Stomach (tissue), 9 donors: ENCODE measurements around the gene FOSL2. TPM values are rescaled to one million over a fixed set of nuclear protein-coding genes. Genes with fewer than 3 reads are reported as not detected.
A peak's percentile ranks its signal among the peaks of the same experiment; 100 is the strongest.

Experiments used
- DNase-seq, 2 donors: peaks; one replicate each; pipeline versions ENCODE4 v3.0.0 to v3.0.0-alpha.2; 2013 to 2019
- H3K27ac ChIP-seq, 5 donors: fragments of 200-600 bp in 4 of 5; sonication (generic) in 4 of 5; one replicate each; pipeline ENCODE4 v1.5.1; 2013 to 2019; ENCODE audit warnings: mild to moderate bottlenecking in 1 of 5, moderate library complexity in 1 of 5
- H3K27me3 ChIP-seq, 3 donors: fragments of 200-600 bp; sonication (generic); one replicate each; pipeline ENCODE4 v1.5.1; 2017 to 2019; ENCODE audit warnings: mixed run types in 1 of 3
- H3K36me3 ChIP-seq, 4 donors: fragments of 200-600 bp; sonication (generic); 1 replicate in 3 of 4; 2 replicates in 1 of 4; pipeline ENCODE4 v1.5.1; 2016 to 2019
- H3K4me1 ChIP-seq, 4 donors: fragments of 200-600 bp; sonication (generic); one replicate each; pipeline ENCODE4 v1.5.1; 2016 to 2019
- H3K4me3 ChIP-seq, 4 donors: fragments of 200-600 bp; sonication (generic) in 3 of 4; one replicate each; pipeline ENCODE4 v1.5.1; 2016 to 2019; ENCODE audit warnings: mild to moderate bottlenecking in 1 of 4
- H3K9me3 ChIP-seq, 4 donors: fragments of 200-600 bp; sonication (generic); one replicate each; pipeline ENCODE4 v1.5.1; 2016 to 2019
- CTCF ChIP-seq, 7 experiments: fragments of 450-650 bp in 4 of 7; fragments of 200-600 bp in 3 of 7; sonication (generic) in 3 of 7; IDR thresholded peaks; one replicate each; pipeline ENCODE4 v1.5.1; 2016 to 2019; ENCODE audit warnings: antibody characterized with exemption in 7 of 7, control low read depth in 2 of 7, mild to moderate bottlenecking in 1 of 7
- EP300 ChIP-seq: sonication (generic); formaldehyde crosslinking; IDR thresholded peaks from one replicate; pipeline ENCODE4 v1.6.1; 2017; ENCODE audit warnings: antibody characterized with exemption
- POLR2A ChIP-seq, 4 donors: fragments of 450-650 bp; IDR thresholded peaks; one replicate each; pipeline ENCODE4 v1.6.1; 2016; ENCODE audit warnings: antibody characterized with exemption in 4 of 4, control low read depth in 2 of 4, mild to moderate bottlenecking in 1 of 4, moderate library complexity in 1 of 4
- POLR2AphosphoS5 ChIP-seq, 3 donors: sonication (generic); formaldehyde crosslinking; IDR thresholded peaks; one replicate each; pipeline ENCODE4 v1.6.1; 2016; ENCODE audit warnings: antibody characterized with exemption in 3 of 3
- WGBS, 5 donors: extraction: QIAGEN DNeasy Blood & Tissue Kit in 3 of 5; methylation state at CpG; one replicate each; pipeline versions ENCODE4 v1.1.5 to v1.1.7; 2013 to 2018; 5-methylcytosine and 5-hydroxymethylcytosine counted together
- intact Hi-C: fragments of 100-400 bp; cut with DNase I; formaldehyde crosslinking; loops from one replicate; pipeline ENCODE4 v1.15.1; 2023; ENCODE audit warnings: low total_unique reads
- polyA plus RNA-seq, 3 donors: library from polyadenylated mRNA; stranded (reverse); fragments of 200-250 nt; gene quantifications; one replicate each; pipeline ENCODE4 v1.2.3, GENCODE V29; 2013
- total RNA-seq, 5 donors: library from RNA; depleted of rRNA; stranded (reverse); fragments of >200 nt; gene quantifications; one replicate each; pipeline versions ENCODE4 v1.1.0 to v1.2.3, GENCODE V29; 2014 to 2016
- donor health status: healthy with polysubstance abuse.
- donor health status: Bipolar disorder and iron deficiency.
- donor health status: healthy.

FOSL2 gene
- total and polyA plus RNA-seq, 8 donors = 24.4 to 227 (median 71.2) TPM

- intact Hi-C loops = no loop called here
- peaks cover 94 to 100% (median 100%) of the 10 kb centered on the region in 4 donors for H3K36me3 ChIP-seq
- TF ChIP-seq EP300 (no peak), POLR2A (IDR thresholded peaks at IDR 0.05) (no peak), CTCF (IDR thresholded peaks at IDR 0.05) (no peak), POLR2AphosphoS5 (IDR thresholded peaks at IDR 0.05) (no peak)
- no peak overlapping the region for H3K4me3 ChIP-seq
- no peaks in the 10 kb centered on the region for H3K9me3 ChIP-seq
- peaks cover 41 to 93% (median 72%) of the 10 kb centered on the region in 4 donors for H3K4me1 ChIP-seq
- 87 to 94% (median 91%) methylated on average over 5 of the region's 5 CpGs for WGBS, 5 donors
- DNase-seq = peak in 1 of 2 donors; percentile 10
- peak overlapping the region in 4 of 5 donors; percentile 65 to 84 (median 76) for H3K27ac ChIP-seq
- H3K27me3 ChIP-seq = no peaks in the 10 kb centered on the region
Observed at GRCh38 chr2:28411166-28411755, 18.6 kb downstream of the FOSL2 start.

- peaks cover 33 to 85% (median 63%) of the 10 kb centered on the region in 4 donors for H3K4me1 ChIP-seq
Observed at GRCh38 chr2:28411956-28412609, 19.4 kb downstream of the FOSL2 start.

GRCh38 chr2:28412625-28413151 lies 20.0 kb downstream of the FOSL2 start:
- Histone ChIP-seq H3K27ac (peak overlapping the region in 4 of 5 donors; percentile 23 to 78 (median 55)), H3K36me3 (peaks cover 85 to 99% (median 92%) of the 10 kb centered on the region in 4 donors), H3K4me1 (peaks cover 27 to 79% (median 57%) of the 10 kb centered on the region in 4 donors), H3K4me3 (peak overlapping the region in 1 of 4 donors; percentile 21), H3K9me3 (no peaks in the 10 kb centered on the region), H3K27me3 (no peaks in the 10 kb centered on the region)
- DNase-seq = no peak
- no peak for TF ChIP-seq CTCF (IDR thresholded peaks at IDR 0.05)
- TF ChIP-seq EP300 = no peak
- TF ChIP-seq POLR2A (IDR thresholded peaks at IDR 0.05) = no peak
- no peak for TF ChIP-seq POLR2AphosphoS5 (IDR thresholded peaks at IDR 0.05)
- intact Hi-C loops = no loop called here
- 75 to 80% (median 77%) methylated on average over 6 of the region's 6 CpGs for WGBS, 5 donors

More at GRCh38 chr2:28411956-28412609, 19.4 kb downstream of the FOSL2 start:
- TF ChIP-seq POLR2AphosphoS5 (IDR thresholded peaks at IDR 0.05) (no peak), EP300 (no peak), CTCF (IDR thresholded peaks at IDR 0.05) (no peak), POLR2A (IDR thresholded peaks at IDR 0.05) (no peak)
- peaks cover 91 to 99% (median 96%) of the 10 kb centered on the region in 4 donors for H3K36me3 ChIP-seq
- peak in 1 of 2 donors; percentile 11 for DNase-seq
- peak overlapping the region in 3 of 5 donors; percentile 51 to 78 (median 73) for H3K27ac ChIP-seq
- 85 to 95% (median 91%) methylated on average over 24 to 27 of the region's 27 CpGs for WGBS, 5 donors
- H3K9me3 ChIP-seq = no peaks in the 10 kb centered on the region
- H3K4me3 ChIP-seq = no peak overlapping the region
- H3K27me3 ChIP-seq = no peaks in the 10 kb centered on the region
- intact Hi-C loops = no loop called here

GRCh38 chr2:28413152-28413898 lies 20.7 kb downstream of the FOSL2 start:
- WGBS, 5 donors = 63 to 69% (median 64%) methylated on average over 15 to 20 of the region's 20 CpGs
- peaks cover 78 to 99% (median 89%) of the 10 kb centered on the region in 4 donors for H3K36me3 ChIP-seq
- DNase-seq = peak in 1 of 2 donors; percentile 62
- no peaks in the 10 kb centered on the region for H3K27me3 ChIP-seq
- H3K9me3 ChIP-seq = no peaks in the 10 kb centered on the region
- peak overlapping the region in 1 of 4 donors; percentile 21 for H3K4me3 ChIP-seq
- intact Hi-C loops = no loop called here
- peak overlapping the region; percentile 23 to 78 (median 51) for H3K27ac ChIP-seq
- TF ChIP-seq POLR2A (IDR thresholded peaks at IDR 0.05) = no peak
- peak in 1 of 3 donors; percentile 47 for TF ChIP-seq POLR2AphosphoS5 (IDR thresholded peaks at IDR 0.05)
- peak in 1 of 7 experiments; percentile 9 for TF ChIP-seq CTCF (IDR thresholded peaks at IDR 0.05)
- H3K4me1 ChIP-seq = peaks cover 23 to 73% (median 51%) of the 10 kb centered on the region in 4 donors
